HCT116 (cell line): ENCODE measurements around the gene UBE2F. TPM values are rescaled to one million over a fixed set of nuclear protein-coding genes. Genes with fewer than 3 reads are reported as not detected.

ENCODE experiments used
- ATAC-seq: fragments of 200-7000 bp; cut with Tn5 transposase; 2 replicates; pipeline ENCODE4 v1.9.1; 2020; ENCODE audit warnings: mild to moderate bottlenecking, moderate library complexity
- BruUV-seq: library from RNA; stranded (reverse); fragments of 400-500 nt; replicated peaks from 2 replicates; lab custom pipeline; 2021; lab: Mats Ljungman, UMichigan
- CTCF ChIA-PET: fragments of 300-600 bp; sonication (Branson Sonifier 250); formaldehyde crosslinking; loops from one replicate; lab custom pipeline; 2021; ENCODE audit warnings: antibody characterized with exemption; lab: Charles Lee
- POLR2A ChIA-PET: fragments of 300-600, 350-600 bp; sonication (Branson Sonifier 250); formaldehyde crosslinking; loops from one replicate; lab custom pipeline; 2021; ENCODE audit warnings: antibody characterized with exemption; lab: Charles Lee
- RAD21 ChIA-PET, 2 experiments: fragments of 300-600 bp; sonication (Branson Sonifier 250); formaldehyde crosslinking; loops; one replicate each; lab custom pipeline; 2023; ENCODE audit warnings: low total read pairs in 2 of 2; ENCODE audit not compliant: uncharacterized antibody in 2 of 2, unreplicated experiment in 2 of 2, low non-redundant PET in 1 of 2; lab: Charles Lee
- DNase-seq: peaks from one replicate; pipeline ENCODE4 v3.0.0-alpha.2; 2010; ENCODE audit warnings: low read depth, low spot score
- H2AFZ ChIP-seq: fragments of 200-600 bp; shearing (Covaris generic), sonication (generic); 2 replicates; pipeline ENCODE4 v1.6.1; 2017; ENCODE audit warnings: low read depth, mixed run types, mixed read lengths, antibody characterized with exemption, low read length; ENCODE audit not compliant: poor library complexity, severe bottlenecking
- H3K27ac ChIP-seq: 2 replicates; pipeline ENCODE4 v1.5.1; 2012; ENCODE audit warnings: low read depth, low read length
- H3K27me3 ChIP-seq: fragments of 200-600 bp; sonication (generic); 2 replicates; pipeline ENCODE4 v1.6.1; 2016; ENCODE audit warnings: mixed run types, low read length, mixed read lengths; ENCODE audit not compliant: insufficient read depth
- H3K36me3 ChIP-seq, 2 experiments: fragments of 200-500 bp in 1 of 2; fragments of 200-600 bp in 1 of 2; sonication (Bioruptor generic) in 1 of 2; sonication (generic) in 1 of 2; 2 replicates each; pipeline versions ENCODE4 v1.5.1 to v1.6.1; 2014 to 2016; ENCODE audit warnings: low read length in 2 of 2, inconsistent platforms in 1 of 2, mixed read lengths in 1 of 2, mixed run types in 1 of 2; ENCODE audit not compliant: insufficient read depth in 2 of 2, control insufficient read depth in 1 of 2
- H3K4me1 ChIP-seq, 2 experiments: fragments of 200-600 bp in 1 of 2; sonication (generic) in 1 of 2; 2 replicates each; pipeline versions ENCODE4 v1.5.1 to v1.6.1; 2012 to 2017; ENCODE audit warnings: low read length in 2 of 2, inconsistent platforms in 1 of 2, mild to moderate bottlenecking in 1 of 2, mixed read lengths in 1 of 2, mixed run types in 1 of 2, moderate library complexity in 1 of 2; ENCODE audit not compliant: insufficient read depth in 2 of 2, control insufficient read depth in 1 of 2
- H3K4me2 ChIP-seq: fragments of 200-600 bp; sonication (generic); 2 replicates; pipeline ENCODE4 v1.6.1; 2017; ENCODE audit warnings: mixed run types, low read length, mixed read lengths
- H3K4me3 ChIP-seq, 2 experiments: fragments of 200-600 bp in 1 of 2; sonication (generic) in 1 of 2; replicated peaks in 1 of 2; 2 replicates each; pipeline ENCODE4 v1.5.1; 2011 to 2016; ENCODE audit warnings: low read length in 2 of 2, control low read depth in 1 of 2, low read depth in 1 of 2, mild to moderate bottlenecking in 1 of 2, mixed read lengths in 1 of 2, mixed run types in 1 of 2
- H3K79me2 ChIP-seq: fragments of 200-600 bp; sonication (generic); 2 replicates; pipeline ENCODE4 v1.6.1; 2017; ENCODE audit warnings: mild to moderate bottlenecking, mixed run types, low read length, moderate library complexity, mixed read lengths; ENCODE audit not compliant: insufficient read depth
- H3K9ac ChIP-seq: fragments of 200-600 bp; sonication (generic); 2 replicates; pipeline ENCODE4 v1.6.1; 2016; ENCODE audit warnings: low read length, mixed read lengths
- H3K9me2 ChIP-seq: fragments of 200-600 bp; sonication (generic), shearing (Covaris generic); 2 replicates; pipeline ENCODE4 v1.6.1; 2017; ENCODE audit warnings: mixed run types, mild to moderate bottlenecking, moderate library complexity; ENCODE audit not compliant: insufficient read depth
- H3K9me3 ChIP-seq, 2 experiments: fragments of 200-500 bp in 1 of 2; fragments of 200-600 bp in 1 of 2; sonication (Bioruptor generic) in 1 of 2; sonication (generic) in 1 of 2; 2 replicates each; pipeline ENCODE4 v1.6.1; 2014 to 2017; ENCODE audit warnings: low read length in 2 of 2, mixed read lengths in 2 of 2, inconsistent platforms in 1 of 2, low read depth in 1 of 2, mild to moderate bottlenecking in 1 of 2, mixed run types in 1 of 2, moderate library complexity in 1 of 2; ENCODE audit not compliant: control insufficient read depth in 1 of 2, insufficient read depth in 1 of 2
- H4K20me1 ChIP-seq: fragments of 200-600 bp; sonication (generic), shearing (Covaris generic); 2 replicates; pipeline ENCODE4 v1.6.1; 2017; ENCODE audit warnings: mixed run types, mild to moderate bottlenecking, moderate library complexity; ENCODE audit not compliant: insufficient read depth
- CBX3 ChIP-seq: IDR thresholded peaks from 2 replicates; pipeline ENCODE4 v1.6.1; 2012; ENCODE audit warnings: low read depth
- CEBPB ChIP-seq: IDR thresholded peaks from 2 replicates; pipeline ENCODE4 v1.6.1; 2012; ENCODE audit warnings: low read depth
- EGR1 ChIP-seq: IDR thresholded peaks from 2 replicates; pipeline ENCODE4 v1.6.1; 2012; ENCODE audit warnings: low read depth
- ELF1 ChIP-seq: IDR thresholded peaks from 2 replicates; pipeline ENCODE4 v1.6.1; 2012; ENCODE audit warnings: low read depth, borderline replicate concordance
- JUND ChIP-seq: IDR thresholded peaks from 2 replicates; pipeline ENCODE4 v1.6.1; 2012
- SIN3A ChIP-seq: IDR thresholded peaks from 2 replicates; pipeline ENCODE4 v1.6.1; 2012; ENCODE audit warnings: low read depth
- SP1 ChIP-seq: IDR thresholded peaks from 2 replicates; pipeline ENCODE4 v1.6.1; 2012; ENCODE audit warnings: low read depth
- SRF ChIP-seq: IDR thresholded peaks from 2 replicates; pipeline ENCODE4 v1.6.1; 2012; ENCODE audit warnings: low read depth
- TCF7L2 ChIP-seq: IDR thresholded peaks from 2 replicates; pipeline ENCODE4 v1.7.0; 2011; ENCODE audit warnings: borderline replicate concordance, inconsistent platforms; ENCODE audit not compliant: insufficient read depth, insufficient read length; ENCODE audit errors: extremely low read depth
- YY1 ChIP-seq: IDR thresholded peaks from 2 replicates; pipeline ENCODE4 v1.6.1; 2011; ENCODE audit warnings: low read length, low read depth, moderate library complexity, mild to moderate bottlenecking; ENCODE audit not compliant: insufficient replicate concordance; ENCODE audit errors: extremely low read depth
- ZFX ChIP-seq: fragments of 450-650 bp; IDR thresholded peaks from 2 replicates; pipeline ENCODE4 v1.6.1; 2017
- intact Hi-C: fragments of 100-400 bp; cut with micrococcal nuclease; formaldehyde crosslinking; loops from 2 replicates; pipeline ENCODE4 v1.10.0; 2022
- total RNA-seq: library from RNA; stranded (reverse); gene quantifications from one replicate; pipeline ENCODE4 v1.2.1, GENCODE V29; 2021; ENCODE audit not compliant: unreplicated experiment
- TF ChIP-seq, protein P1 (sequence below): IDR thresholded peaks from 2 replicates; pipeline ENCODE4 v1.6.1; 2012; ENCODE audit warnings: low read depth
- TF ChIP-seq, protein P2 (sequence below), 3 experiments: fragments of 200-600 bp in 1 of 3; sonication (generic) in 1 of 3; IDR thresholded peaks in 2 of 3; conservative IDR thresholded peaks in 1 of 3; 2 replicates each; pipeline ENCODE4 v1.5.1; 2012 to 2017; ENCODE audit warnings: low read depth in 2 of 3, low read length in 2 of 3, antibody characterized with exemption in 1 of 3, borderline replicate concordance in 1 of 3, control low read depth in 1 of 3, mild to moderate bottlenecking in 1 of 3, mixed read lengths in 1 of 3, mixed run types in 1 of 3, moderate library complexity in 1 of 3; ENCODE audit not compliant: insufficient read depth in 1 of 3
- TF ChIP-seq, protein P3 (sequence below): IDR thresholded peaks from 2 replicates; pipeline ENCODE4 v1.6.1; 2012

UBE2F gene
- total RNA-seq, 1 experiment from 2014 or later, result 32.8 TPM

- H3K4me2 ChIP-seq, result no peak overlapping the region
- RAD21 ChIA-PET, result no interaction called here
- no peaks in the 10 kb centered on the region for H3K9me2 ChIP-seq
- no peak overlapping the region for H3K9ac ChIP-seq
- no TSS peak for BruUV-seq
- POLR2A ChIA-PET, result no interaction called here
- intact Hi-C loops, result no loop called here
- H2AFZ ChIP-seq, result no peak overlapping the region
- TF ChIP-seq SIN3A, result no peak
- TF ChIP-seq, all 23 proteins: peak for 0
- Histone ChIP-seq H3K36me3 (no peaks in the 10 kb centered on the region), H3K4me1 (peaks cover 10 to 14% of the 10 kb centered on the region in 2 experiments; a peak in 3 of 4 replicates), H3K27ac (no peak overlapping the region), H3K9me3 (peaks cover 0 to 11% of the 10 kb centered on the region in 2 experiments; a peak in 2 of 4 replicates), H4K20me1 (no peaks in the 10 kb centered on the region), H3K79me2 (no peaks in the 10 kb centered on the region), H3K4me3 (no peak overlapping the region), H3K27me3 (no peaks in the 10 kb centered on the region)
- CTCF ChIA-PET, result no interaction called here
- ATAC-seq, result no peak
- DNase-seq, result no peak
These were observed 32.6 kb upstream of the UBE2F start for GRCh38 chr2:237934186-237934585.

GRCh38 chr2:237935740-237936452 lies 30.9 kb upstream of the UBE2F start:
- ChIA-PET POLR2A (interaction anchor here (0.5 kb wide), 2 partner anchors 71 to 72 kb away, joined by 3 to 4 read pairs; no protein-coding TSS in a partner anchor), RAD21 (no interaction called here), CTCF (interaction anchor here (0.6 kb wide), 1 partner anchor 12 kb away, joined by 3 read pairs; no protein-coding TSS in a partner anchor)
- H4K20me1 ChIP-seq, result no peaks in the 10 kb centered on the region
- DNase-seq (peak; percentile 26), ATAC-seq (peak; percentile 25; the same call in 1 of the 2 replicates)
- H3K27ac ChIP-seq, result no peak overlapping the region
- H3K9me3 ChIP-seq, result peaks cover 0 to under 1% of the 10 kb centered on the region in 2 experiments; a peak in 1 of 4 replicates
- H3K79me2 ChIP-seq, result no peaks in the 10 kb centered on the region
- no TSS peak for BruUV-seq
- H3K4me3 ChIP-seq, result no peak overlapping the region
- H3K27me3 ChIP-seq, result no peaks in the 10 kb centered on the region
- H3K36me3 ChIP-seq, result no peaks in the 10 kb centered on the region
- H3K9ac ChIP-seq, result no peak overlapping the region
- H2AFZ ChIP-seq, result no peak overlapping the region
- intact Hi-C loops, result no loop called here
- H3K4me1 ChIP-seq, result peaks cover 10 to 14% of the 10 kb centered on the region in 2 experiments; a peak in 3 of 4 replicates
- H3K4me2 ChIP-seq, result peak overlapping the region; percentile 53
- no peaks in the 10 kb centered on the region for H3K9me2 ChIP-seq
- TF ChIP-seq CEBPB, result peak; percentile 56; the same call in 1 of the 2 replicates
- peak; percentile 35; the same call in 1 of the 2 replicates for TF ChIP-seq CBX3
- no peak for TF ChIP-seq ELF1
- TF ChIP-seq ZFX, result no peak
- TF ChIP-seq, protein P1, sequence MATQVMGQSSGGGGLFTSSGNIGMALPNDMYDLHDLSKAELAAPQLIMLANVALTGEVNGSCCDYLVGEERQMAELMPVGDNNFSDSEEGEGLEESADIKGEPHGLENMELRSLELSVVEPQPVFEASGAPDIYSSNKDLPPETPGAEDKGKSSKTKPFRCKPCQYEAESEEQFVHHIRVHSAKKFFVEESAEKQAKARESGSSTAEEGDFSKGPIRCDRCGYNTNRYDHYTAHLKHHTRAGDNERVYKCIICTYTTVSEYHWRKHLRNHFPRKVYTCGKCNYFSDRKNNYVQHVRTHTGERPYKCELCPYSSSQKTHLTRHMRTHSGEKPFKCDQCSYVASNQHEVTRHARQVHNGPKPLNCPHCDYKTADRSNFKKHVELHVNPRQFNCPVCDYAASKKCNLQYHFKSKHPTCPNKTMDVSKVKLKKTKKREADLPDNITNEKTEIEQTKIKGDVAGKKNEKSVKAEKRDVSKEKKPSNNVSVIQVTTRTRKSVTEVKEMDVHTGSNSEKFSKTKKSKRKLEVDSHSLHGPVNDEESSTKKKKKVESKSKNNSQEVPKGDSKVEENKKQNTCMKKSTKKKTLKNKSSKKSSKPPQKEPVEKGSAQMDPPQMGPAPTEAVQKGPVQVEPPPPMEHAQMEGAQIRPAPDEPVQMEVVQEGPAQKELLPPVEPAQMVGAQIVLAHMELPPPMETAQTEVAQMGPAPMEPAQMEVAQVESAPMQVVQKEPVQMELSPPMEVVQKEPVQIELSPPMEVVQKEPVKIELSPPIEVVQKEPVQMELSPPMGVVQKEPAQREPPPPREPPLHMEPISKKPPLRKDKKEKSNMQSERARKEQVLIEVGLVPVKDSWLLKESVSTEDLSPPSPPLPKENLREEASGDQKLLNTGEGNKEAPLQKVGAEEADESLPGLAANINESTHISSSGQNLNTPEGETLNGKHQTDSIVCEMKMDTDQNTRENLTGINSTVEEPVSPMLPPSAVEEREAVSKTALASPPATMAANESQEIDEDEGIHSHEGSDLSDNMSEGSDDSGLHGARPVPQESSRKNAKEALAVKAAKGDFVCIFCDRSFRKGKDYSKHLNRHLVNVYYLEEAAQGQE, result no peak
- TF ChIP-seq YY1, result no peak
- 0 out of 2 replicates have a peak, but pooled peaks have one; percentile 13 for TF ChIP-seq SRF
- peak; percentile 72 for TF ChIP-seq SP1
- TF ChIP-seq, protein P2, sequence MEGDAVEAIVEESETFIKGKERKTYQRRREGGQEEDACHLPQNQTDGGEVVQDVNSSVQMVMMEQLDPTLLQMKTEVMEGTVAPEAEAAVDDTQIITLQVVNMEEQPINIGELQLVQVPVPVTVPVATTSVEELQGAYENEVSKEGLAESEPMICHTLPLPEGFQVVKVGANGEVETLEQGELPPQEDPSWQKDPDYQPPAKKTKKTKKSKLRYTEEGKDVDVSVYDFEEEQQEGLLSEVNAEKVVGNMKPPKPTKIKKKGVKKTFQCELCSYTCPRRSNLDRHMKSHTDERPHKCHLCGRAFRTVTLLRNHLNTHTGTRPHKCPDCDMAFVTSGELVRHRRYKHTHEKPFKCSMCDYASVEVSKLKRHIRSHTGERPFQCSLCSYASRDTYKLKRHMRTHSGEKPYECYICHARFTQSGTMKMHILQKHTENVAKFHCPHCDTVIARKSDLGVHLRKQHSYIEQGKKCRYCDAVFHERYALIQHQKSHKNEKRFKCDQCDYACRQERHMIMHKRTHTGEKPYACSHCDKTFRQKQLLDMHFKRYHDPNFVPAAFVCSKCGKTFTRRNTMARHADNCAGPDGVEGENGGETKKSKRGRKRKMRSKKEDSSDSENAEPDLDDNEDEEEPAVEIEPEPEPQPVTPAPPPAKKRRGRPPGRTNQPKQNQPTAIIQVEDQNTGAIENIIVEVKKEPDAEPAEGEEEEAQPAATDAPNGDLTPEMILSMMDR (IDR thresholded peaks at IDR 0.05 in 2 of 3, conservative IDR thresholded peaks at IDR 0.05 in 1 of 3; ENCODE audit: borderline replicate concordance in 1 of 3, insufficient read depth in 1 of 3, low read depth in 2 of 3, low read length in 2 of 3), result no peak
- TF ChIP-seq TCF7L2, result no peak
- no peak for TF ChIP-seq EGR1
- TF ChIP-seq, protein P3, sequence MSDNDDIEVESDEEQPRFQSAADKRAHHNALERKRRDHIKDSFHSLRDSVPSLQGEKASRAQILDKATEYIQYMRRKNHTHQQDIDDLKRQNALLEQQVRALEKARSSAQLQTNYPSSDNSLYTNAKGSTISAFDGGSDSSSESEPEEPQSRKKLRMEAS, result peak; percentile 41; the same call in 1 of the 2 replicates
- peak; percentile 54 for TF ChIP-seq JUND
